Esophagus squamous epithelium (tissue), 4 donors: ENCODE data around the gene DCLRE1B.

ENCODE experiments used
- CTCF ChIP-seq, 6 experiments: fragments of 450-650 bp in 4 of 6; fragments of 200-600 bp in 2 of 6; sonication (generic) in 2 of 6; IDR thresholded peaks; one replicate each; pipeline ENCODE4 v1.5.1; 2016 to 2019; ENCODE audit warnings: antibody characterized with exemption in 6 of 6, mild to moderate bottlenecking in 4 of 6, moderate library complexity in 4 of 6
- POLR2A ChIP-seq, 4 donors: fragments of 450-650 bp; IDR thresholded peaks; one replicate each; pipeline ENCODE4 v1.6.1; 2017; ENCODE audit warnings: antibody characterized with exemption in 4 of 4, mild to moderate bottlenecking in 4 of 4, moderate library complexity in 3 of 4

- TF ChIP-seq POLR2A (IDR thresholded peaks at IDR 0.05) (no peak), CTCF (IDR thresholded peaks at IDR 0.05) (no peak)
These were observed 25.5 kb downstream of the DCLRE1B start for GRCh38 chr1:113930499-113931161.
